Measurements from ENCODE around the gene SLC38A5.

The SLC38A5 gene

GRCh38 chrX:48514126-48514806, 44.2 kb upstream of the SLC38A5 start:
- TF ChIP-seq CTCF (IDR thresholded peaks at IDR 0.05; ENCODE audit: insufficient read depth, low read length, poor library complexity, severe bottlenecking), result no peak
- Histone ChIP-seq H3K4me3 (replicated peaks; ENCODE audit: low read depth, low read length) (no peak overlapping the region), H3K27me3 (replicated peaks; ENCODE audit: control insufficient read depth, insufficient read depth, low read length) (no peaks in the 10 kb centered on the region), H3K36me3 (ENCODE audit: control insufficient read depth, insufficient read depth, low read length) (no peaks in the 10 kb centered on the region; the same call in 1 of the 2 replicates)
- no peak for DNase-seq (ENCODE audit: extremely low read depth, insufficient read length)

- DNase-seq (ENCODE audit: extremely low read depth, insufficient read length), result no peak
- no peak for TF ChIP-seq CTCF (IDR thresholded peaks at IDR 0.05; ENCODE audit: insufficient read depth, low read length, poor library complexity, severe bottlenecking)
- H3K36me3 ChIP-seq (ENCODE audit: control insufficient read depth, insufficient read depth, low read length), result no peaks in the 10 kb centered on the region; the same call in 1 of the 2 replicates
- no peaks in the 10 kb centered on the region for H3K27me3 ChIP-seq (replicated peaks; ENCODE audit: control insufficient read depth, insufficient read depth, low read length)
- H3K4me3 ChIP-seq (replicated peaks; ENCODE audit: low read depth, low read length), result no peak overlapping the region
Observed at GRCh38 chrX:48513670-48514069, 43.6 kb upstream of the SLC38A5 start.

DNA sequence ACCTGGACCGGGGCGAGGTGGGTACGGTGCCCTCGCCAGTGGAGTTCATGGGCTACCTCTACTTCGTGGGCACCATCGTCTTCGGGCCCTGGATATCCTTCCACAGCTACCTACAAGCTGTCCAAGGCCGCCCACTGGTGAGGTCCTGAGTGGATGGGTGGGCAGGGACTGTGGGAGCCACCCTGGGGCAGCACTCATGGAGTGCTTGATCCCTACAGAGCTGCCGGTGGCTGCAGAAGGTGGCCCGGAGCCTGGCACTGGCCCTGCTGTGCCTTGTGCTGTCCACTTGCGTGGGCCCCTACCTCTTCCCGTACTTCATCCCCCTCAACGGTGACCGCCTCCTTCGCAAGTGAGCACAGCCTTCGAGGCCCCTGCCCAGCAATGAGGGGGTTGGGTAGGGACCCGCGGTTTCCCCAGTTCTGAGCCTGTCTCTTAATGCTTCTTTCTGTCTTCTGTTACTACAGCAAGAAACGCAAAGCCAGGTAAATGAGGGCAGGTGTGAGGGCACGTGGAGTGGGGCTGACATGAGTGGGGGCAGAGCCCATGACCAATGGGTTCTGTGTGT, 42.4 kb upstream of the SLC38A5 start:
- no peaks in the 10 kb centered on the region; the same call in 1 of the 2 replicates for H3K36me3 ChIP-seq (ENCODE audit: control insufficient read depth, insufficient read depth, low read length)
- no peak overlapping the region for H3K4me3 ChIP-seq (replicated peaks; ENCODE audit: low read depth, low read length)
- H3K27me3 ChIP-seq (replicated peaks; ENCODE audit: control insufficient read depth, insufficient read depth, low read length), result no peaks in the 10 kb centered on the region
- TF ChIP-seq CTCF (IDR thresholded peaks at IDR 0.05; ENCODE audit: insufficient read depth, low read length, poor library complexity, severe bottlenecking), result no peak
- no peak for DNase-seq (ENCODE audit: extremely low read depth, insufficient read length)

DNA sequence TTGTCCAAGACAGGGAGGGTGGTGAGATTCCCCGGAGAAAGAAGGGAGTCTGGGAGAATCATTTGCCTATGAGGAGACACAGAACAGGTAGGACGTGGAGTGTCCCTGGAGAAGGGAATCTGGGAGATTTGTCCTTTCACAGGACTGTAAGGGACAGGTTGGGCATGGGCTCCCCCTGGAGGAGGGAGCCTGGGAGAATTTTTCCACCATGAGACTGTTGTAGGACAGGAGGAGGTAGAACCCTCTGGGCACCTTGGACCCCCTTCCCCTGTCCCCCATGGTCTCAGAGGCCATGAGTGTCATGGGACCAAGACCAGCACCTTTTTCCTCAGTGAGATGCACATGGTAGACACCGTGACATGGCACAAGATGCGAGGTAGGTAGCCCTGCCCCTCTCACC, 41.5 kb upstream of the SLC38A5 start:
- no peaks in the 10 kb centered on the region; the same call in 1 of the 2 replicates for H3K36me3 ChIP-seq (ENCODE audit: control insufficient read depth, insufficient read depth, low read length)
- H3K27me3 ChIP-seq (replicated peaks; ENCODE audit: control insufficient read depth, insufficient read depth, low read length), result no peaks in the 10 kb centered on the region
- TF ChIP-seq CTCF (IDR thresholded peaks at IDR 0.05; ENCODE audit: insufficient read depth, low read length, poor library complexity, severe bottlenecking), result peak; percentile 31
- no peak for DNase-seq (ENCODE audit: extremely low read depth, insufficient read length)
- no peak overlapping the region for H3K4me3 ChIP-seq (replicated peaks; ENCODE audit: low read depth, low read length)

- no peak for DNase-seq (ENCODE audit: extremely low read depth, insufficient read length)
- Histone ChIP-seq H3K4me3 (replicated peaks; ENCODE audit: low read depth, low read length) (peak overlapping the region; percentile 67), H3K27me3 (replicated peaks; ENCODE audit: control insufficient read depth, insufficient read depth, low read length) (no peaks in the 10 kb centered on the region), H3K36me3 (ENCODE audit: control insufficient read depth, insufficient read depth, low read length) (no peaks in the 10 kb centered on the region; the same call in 1 of the 2 replicates)
- TF ChIP-seq CTCF (IDR thresholded peaks at IDR 0.05; ENCODE audit: insufficient read depth, low read length, poor library complexity, severe bottlenecking), result no peak
Observed at GRCh38 chrX:48509619-48510018, 39.6 kb upstream of the SLC38A5 start.

Data from GM06990 (cell line).